Adrenal gland (tissue), 12 donors: ENCODE data around the gene VRK3. TPM values are rescaled to one million over a fixed set of nuclear protein-coding genes. Genes with fewer than 3 reads are reported as not detected.

ENCODE experiments used
- DNase-seq, 7 donors: peaks; one replicate each; pipeline ENCODE4 v3.0.0-alpha.2; 2019 to 2020
- H3K27ac ChIP-seq, 5 donors: fragments of 200-600 bp; sonication (generic) in 4 of 5; 1 replicate in 3 of 5; 2 replicates in 2 of 5; pipeline versions ENCODE4 v1.5.1 to v1.8.0; 2016 to 2020; ENCODE audit warnings: mild to moderate bottlenecking in 1 of 5
- H3K27me3 ChIP-seq: fragments of 200-600 bp; 2 replicates; pipeline ENCODE4 v1.8.0; 2021
- H3K36me3 ChIP-seq, 2 donors: fragments of 200-600 bp; replicated peaks in 1 of 2; 1 replicate in 1 of 2; 2 replicates in 1 of 2; pipeline versions ENCODE4 v1.5.1 to v1.8.0; 2018 to 2022
- H3K4me1 ChIP-seq, 2 donors: fragments of 200-600 bp; replicated peaks in 1 of 2; 1 replicate in 1 of 2; 2 replicates in 1 of 2; pipeline versions ENCODE4 v1.5.1 to v1.8.0; 2018 to 2021
- H3K4me3 ChIP-seq, 4 donors: fragments of 200-600 bp; sonication (generic) in 3 of 4; one replicate each; pipeline ENCODE4 v1.5.1; 2016 to 2018
- H3K9me3 ChIP-seq, 3 donors: fragments of 200-600 bp; sonication (generic) in 1 of 3; replicated peaks in 1 of 3; 1 replicate in 2 of 3; 2 replicates in 1 of 3; pipeline versions ENCODE4 v1.5.1 to v1.8.0; 2016 to 2021
- CTCF ChIP-seq, 6 experiments: fragments of 450-650 bp in 4 of 6; fragments of 200-600 bp in 2 of 6; sonication (generic) in 1 of 6; IDR thresholded peaks; 1 replicate in 5 of 6; 2 replicates in 1 of 6; pipeline versions ENCODE4 v1.5.1 to v1.8.0; 2016 to 2021; ENCODE audit warnings: antibody characterized with exemption in 6 of 6, mild to moderate bottlenecking in 2 of 6, moderate library complexity in 1 of 6
- POLR2A ChIP-seq, 2 donors: fragments of 450-650 bp; IDR thresholded peaks; one replicate each; pipeline ENCODE4 v1.6.1; 2017; ENCODE audit warnings: antibody characterized with exemption in 2 of 2, mild to moderate bottlenecking in 2 of 2, moderate library complexity in 1 of 2
- whole genome bisulfite sequencing, 4 donors: extraction: QIAGEN DNeasy Blood & Tissue Kit in 2 of 4; methylation state at CpG; one replicate each; pipeline versions ENCODE4 v1.1.5 to v1.1.7; 2013 to 2017; 5-methylcytosine and 5-hydroxymethylcytosine counted together
- intact Hi-C, 2 donors: fragments of 100-400 bp; cut with DNase I; formaldehyde crosslinking; loops; one replicate each; pipeline versions ENCODE4 v1.14.1 to v1.15.0; 2022 to 2023
- polyA plus RNA-seq, 3 donors: library from polyadenylated mRNA; stranded (reverse); fragments of 200-250 nt in 2 of 3; fragments of 350-450 nt in 1 of 3; fragmentation: Illumina TruSeq in 1 of 3; extraction: RNeasy Lipid Tissue Mini Kit (QIAGEN cat#74804) in 1 of 3; gene quantifications; one replicate each; pipeline ENCODE4 v1.2.3, GENCODE V29; 2013 to 2014
- total RNA-seq, 9 donors: library from RNA; depleted of rRNA in 4 of 9; stranded (reverse); fragments of >200 nt in 4 of 9; fragments of 120-200 nt in 1 of 9; fragmentation: NEBNext Ultra II Directional in 1 of 9; extraction: Animal tissue kit (Norgen Biotek cat#: 25700) in 1 of 9; gene quantifications; one replicate each; pipeline versions ENCODE4 v1.1.0 to v1.2.4, GENCODE V29; 2013 to 2023
- donor health status: healthy with polysubstance abuse.
- donor health status: Bipolar disorder and iron deficiency.
- donor health status: DM: yes; HTN: yes; CAD: no.
- donor health status: DM: no; HTN: no; CAD: no.
- donor health status: DM: no; HTN: no; CAD: no.
- donor health status: DM: yes; HTN: yes; CAD: no.

VRK3 gene
- total and polyA plus RNA-seq, 12 donors = 12.1 to 60.3 (median 45.4) TPM

- no peak for TF ChIP-seq CTCF (IDR thresholded peaks at IDR 0.05)
- TF ChIP-seq POLR2A (IDR thresholded peaks at IDR 0.05) = no peak
- peak in 1 of 7 donors; percentile 21 for DNase-seq
- Histone ChIP-seq H3K36me3 (peaks cover 0 to 70% of the 10 kb centered on the region in 2 donors), H3K4me3 (no peak overlapping the region), H3K9me3 (no peaks in the 10 kb centered on the region), H3K4me1 (peaks cover 0 to 6% of the 10 kb centered on the region in 2 donors), H3K27ac (no peak overlapping the region), H3K27me3 (no peaks in the 10 kb centered on the region)
- intact Hi-C loops = no loop called here
- 80 to 95% (median 90%) methylated on average over 1 to 5 of the region's 5 CpGs for WGBS, 4 donors
Observed at GRCh38 chr19:49988007-49988406, 37.2 kb downstream of the VRK3 start.

GRCh38 chr19:49987159-49987698 lies 37.9 kb downstream of the VRK3 start:
- WGBS, 4 donors = 12 to 47% (median 23%) methylated on average over 3 to 9 of the region's 9 CpGs
- DNase-seq = peak; percentile 89 to 97 (median 94)
- Histone ChIP-seq H3K9me3 (no peaks in the 10 kb centered on the region), H3K4me3 (no peak overlapping the region), H3K27me3 (no peaks in the 10 kb centered on the region), H3K36me3 (peaks cover 0 to 63% of the 10 kb centered on the region in 2 donors), H3K27ac (no peak overlapping the region), H3K4me1 (peaks cover 0 to 8% of the 10 kb centered on the region in 2 donors)
- intact Hi-C loops = no loop called here
- no peak for TF ChIP-seq POLR2A (IDR thresholded peaks at IDR 0.05)
- peak in 5 of 6 experiments; percentile 19 to 55 (median 52) for TF ChIP-seq CTCF (IDR thresholded peaks at IDR 0.05)

- Histone ChIP-seq H3K27ac (no peak overlapping the region), H3K4me1 (peaks cover 0 to 13% of the 10 kb centered on the region in 2 donors), H3K36me3 (peaks cover 0 to 58% of the 10 kb centered on the region in 2 donors), H3K27me3 (no peaks in the 10 kb centered on the region), H3K9me3 (no peaks in the 10 kb centered on the region), H3K4me3 (no peak overlapping the region)
- intact Hi-C loops = no loop called here
- WGBS, 4 donors = 89 to 90% (median 90%) methylated on average over 10 of the region's 10 CpGs
- no peak for DNase-seq
- TF ChIP-seq POLR2A (IDR thresholded peaks at IDR 0.05) = no peak
- TF ChIP-seq CTCF (IDR thresholded peaks at IDR 0.05) = no peak
Observed at GRCh38 chr19:49986354-49986753, 38.8 kb downstream of the VRK3 start.

- no peak overlapping the region for H3K27ac ChIP-seq
- no peak for DNase-seq
- H3K4me3 ChIP-seq = no peak overlapping the region
- no peaks in the 10 kb centered on the region for H3K27me3 ChIP-seq
- peaks cover 0 to 54% of the 10 kb centered on the region in 2 donors for H3K36me3 ChIP-seq
- TF ChIP-seq CTCF (IDR thresholded peaks at IDR 0.05) = no peak
- TF ChIP-seq POLR2A (IDR thresholded peaks at IDR 0.05) = no peak
- WGBS, 4 donors = 66 to 69% (median 67%) methylated on average over 3 of the region's 3 CpGs
- peaks cover 0 to 13% of the 10 kb centered on the region in 2 donors for H3K4me1 ChIP-seq
- H3K9me3 ChIP-seq = no peaks in the 10 kb centered on the region
- intact Hi-C loops = loop anchor here in 1 of 2 donors (2.0 kb wide), 1 partner anchor 49 kb away; no protein-coding TSS in a partner anchor
Observed at GRCh38 chr19:49985871-49986270, 39.3 kb downstream of the VRK3 start.
